HCT116 (cell line): ENCODE data around the gene CAPN5. TPM values are rescaled to one million over a fixed set of nuclear protein-coding genes. Genes with fewer than 3 reads are reported as not detected.

Experiments
- ATAC-seq: fragments of 200-7000 bp; cut with Tn5 transposase; 2 replicates; pipeline ENCODE4 v1.9.1; 2020; ENCODE audit warnings: mild to moderate bottlenecking, moderate library complexity
- BruUV-seq: library from RNA; stranded (reverse); fragments of 400-500 nt; replicated peaks from 2 replicates; lab custom pipeline; 2021; lab: Mats Ljungman, UMichigan
- CTCF ChIA-PET: fragments of 300-600 bp; sonication (Branson Sonifier 250); formaldehyde crosslinking; loops from one replicate; lab custom pipeline; 2021; ENCODE audit warnings: antibody characterized with exemption; lab: Charles Lee
- POLR2A ChIA-PET: fragments of 300-600, 350-600 bp; sonication (Branson Sonifier 250); formaldehyde crosslinking; loops from one replicate; lab custom pipeline; 2021; ENCODE audit warnings: antibody characterized with exemption; lab: Charles Lee
- RAD21 ChIA-PET, 2 experiments: fragments of 300-600 bp; sonication (Branson Sonifier 250); formaldehyde crosslinking; loops; one replicate each; lab custom pipeline; 2023; ENCODE audit warnings: low total read pairs in 2 of 2; ENCODE audit not compliant: uncharacterized antibody in 2 of 2, unreplicated experiment in 2 of 2, low non-redundant PET in 1 of 2; lab: Charles Lee
- DNase-seq: peaks from one replicate; pipeline ENCODE4 v3.0.0-alpha.2; 2010; ENCODE audit warnings: low read depth, low spot score
- H2AFZ ChIP-seq: fragments of 200-600 bp; shearing (Covaris generic), sonication (generic); 2 replicates; pipeline ENCODE4 v1.6.1; 2017; ENCODE audit warnings: low read depth, mixed run types, mixed read lengths, antibody characterized with exemption, low read length; ENCODE audit not compliant: poor library complexity, severe bottlenecking
- H3K27ac ChIP-seq: 2 replicates; pipeline ENCODE4 v1.5.1; 2012; ENCODE audit warnings: low read depth, low read length
- H3K27me3 ChIP-seq: fragments of 200-600 bp; sonication (generic); 2 replicates; pipeline ENCODE4 v1.6.1; 2016; ENCODE audit warnings: mixed run types, low read length, mixed read lengths; ENCODE audit not compliant: insufficient read depth
- H3K36me3 ChIP-seq, 2 experiments: fragments of 200-500 bp in 1 of 2; fragments of 200-600 bp in 1 of 2; sonication (Bioruptor generic) in 1 of 2; sonication (generic) in 1 of 2; 2 replicates each; pipeline versions ENCODE4 v1.5.1 to v1.6.1; 2014 to 2016; ENCODE audit warnings: low read length in 2 of 2, inconsistent platforms in 1 of 2, mixed read lengths in 1 of 2, mixed run types in 1 of 2; ENCODE audit not compliant: insufficient read depth in 2 of 2, control insufficient read depth in 1 of 2
- H3K4me1 ChIP-seq, 2 experiments: fragments of 200-600 bp in 1 of 2; sonication (generic) in 1 of 2; 2 replicates each; pipeline versions ENCODE4 v1.5.1 to v1.6.1; 2012 to 2017; ENCODE audit warnings: low read length in 2 of 2, inconsistent platforms in 1 of 2, mild to moderate bottlenecking in 1 of 2, mixed read lengths in 1 of 2, mixed run types in 1 of 2, moderate library complexity in 1 of 2; ENCODE audit not compliant: insufficient read depth in 2 of 2, control insufficient read depth in 1 of 2
- H3K4me2 ChIP-seq: fragments of 200-600 bp; sonication (generic); 2 replicates; pipeline ENCODE4 v1.6.1; 2017; ENCODE audit warnings: mixed run types, low read length, mixed read lengths
- H3K4me3 ChIP-seq, 2 experiments: fragments of 200-600 bp in 1 of 2; sonication (generic) in 1 of 2; replicated peaks in 1 of 2; 2 replicates each; pipeline ENCODE4 v1.5.1; 2011 to 2016; ENCODE audit warnings: low read length in 2 of 2, control low read depth in 1 of 2, low read depth in 1 of 2, mild to moderate bottlenecking in 1 of 2, mixed read lengths in 1 of 2, mixed run types in 1 of 2
- H3K79me2 ChIP-seq: fragments of 200-600 bp; sonication (generic); 2 replicates; pipeline ENCODE4 v1.6.1; 2017; ENCODE audit warnings: mild to moderate bottlenecking, mixed run types, low read length, moderate library complexity, mixed read lengths; ENCODE audit not compliant: insufficient read depth
- H3K9ac ChIP-seq: fragments of 200-600 bp; sonication (generic); 2 replicates; pipeline ENCODE4 v1.6.1; 2016; ENCODE audit warnings: low read length, mixed read lengths
- H3K9me2 ChIP-seq: fragments of 200-600 bp; sonication (generic), shearing (Covaris generic); 2 replicates; pipeline ENCODE4 v1.6.1; 2017; ENCODE audit warnings: mixed run types, mild to moderate bottlenecking, moderate library complexity; ENCODE audit not compliant: insufficient read depth
- H3K9me3 ChIP-seq, 2 experiments: fragments of 200-500 bp in 1 of 2; fragments of 200-600 bp in 1 of 2; sonication (Bioruptor generic) in 1 of 2; sonication (generic) in 1 of 2; 2 replicates each; pipeline ENCODE4 v1.6.1; 2014 to 2017; ENCODE audit warnings: low read length in 2 of 2, mixed read lengths in 2 of 2, inconsistent platforms in 1 of 2, low read depth in 1 of 2, mild to moderate bottlenecking in 1 of 2, mixed run types in 1 of 2, moderate library complexity in 1 of 2; ENCODE audit not compliant: control insufficient read depth in 1 of 2, insufficient read depth in 1 of 2
- H4K20me1 ChIP-seq: fragments of 200-600 bp; sonication (generic), shearing (Covaris generic); 2 replicates; pipeline ENCODE4 v1.6.1; 2017; ENCODE audit warnings: mixed run types, mild to moderate bottlenecking, moderate library complexity; ENCODE audit not compliant: insufficient read depth
- ATF3 ChIP-seq: IDR thresholded peaks from 2 replicates; pipeline ENCODE4 v1.6.1; 2012
- EGR1 ChIP-seq: IDR thresholded peaks from 2 replicates; pipeline ENCODE4 v1.6.1; 2012; ENCODE audit warnings: low read depth
- ELF1 ChIP-seq: IDR thresholded peaks from 2 replicates; pipeline ENCODE4 v1.6.1; 2012; ENCODE audit warnings: low read depth, borderline replicate concordance
- EZH2 ChIP-seq: fragments of 200-600 bp; sonication (generic); IDR thresholded peaks from 2 replicates; pipeline ENCODE4 v1.6.1; 2017; ENCODE audit warnings: antibody characterized with exemption, mixed run types
- EZH2phosphoT487 ChIP-seq: fragments of 200-600 bp; IDR thresholded peaks from 2 replicates; pipeline ENCODE4 v1.6.1; 2018; ENCODE audit warnings: antibody characterized with exemption, borderline replicate concordance
- FOSL1 ChIP-seq: IDR thresholded peaks from 2 replicates; pipeline ENCODE4 v1.6.1; 2012; ENCODE audit warnings: low read depth
- MAX ChIP-seq: IDR thresholded peaks from 2 replicates; pipeline ENCODE4 v1.6.1; 2012
- POLR2A ChIP-seq: IDR thresholded peaks from 2 replicates; pipeline ENCODE4 v1.7.0; 2011; ENCODE audit warnings: borderline replicate concordance; ENCODE audit not compliant: insufficient read depth, insufficient read length; ENCODE audit errors: extremely low read depth
- POLR2AphosphoS5 ChIP-seq: IDR thresholded peaks from 2 replicates; pipeline ENCODE4 v1.6.1; 2011; ENCODE audit warnings: mild to moderate bottlenecking, low read depth, low read length, moderate library complexity
- RAD21 ChIP-seq: IDR thresholded peaks from 2 replicates; pipeline ENCODE4 v1.6.1; 2012; ENCODE audit warnings: low read depth, mild to moderate bottlenecking
- SIN3A ChIP-seq: IDR thresholded peaks from 2 replicates; pipeline ENCODE4 v1.6.1; 2012; ENCODE audit warnings: low read depth
- YY1 ChIP-seq: IDR thresholded peaks from 2 replicates; pipeline ENCODE4 v1.6.1; 2011; ENCODE audit warnings: low read length, low read depth, moderate library complexity, mild to moderate bottlenecking; ENCODE audit not compliant: insufficient replicate concordance; ENCODE audit errors: extremely low read depth
- ZFX ChIP-seq: fragments of 450-650 bp; IDR thresholded peaks from 2 replicates; pipeline ENCODE4 v1.6.1; 2017
- ZNF274 ChIP-seq: fragments of 200-500 bp; sonication (Bioruptor generic); IDR thresholded peaks from 2 replicates; pipeline ENCODE4 v1.6.1; 2014; ENCODE audit warnings: mild to moderate bottlenecking, low read depth, low read length, inconsistent platforms
- intact Hi-C: fragments of 100-400 bp; cut with micrococcal nuclease; formaldehyde crosslinking; loops from 2 replicates; pipeline ENCODE4 v1.10.0; 2022
- total RNA-seq: library from RNA; stranded (reverse); gene quantifications from one replicate; pipeline ENCODE4 v1.2.1, GENCODE V29; 2021; ENCODE audit not compliant: unreplicated experiment

CAPN5 gene
- total RNA-seq, 1 experiment from 2014 or later = 8.6 TPM

- ATAC-seq = no peak
- ChIA-PET POLR2A (no interaction called here), CTCF (interaction anchor here (1.0 kb wide), 1 partner anchor 9 kb away, joined by 4 read pairs; no protein-coding TSS in a partner anchor)
- H2AFZ ChIP-seq = no peak overlapping the region
- no peaks in the 10 kb centered on the region for H3K9me3 ChIP-seq
- TF ChIP-seq POLR2A (no peak), EGR1 (no peak), MAX (no peak), ZNF274 (no peak), FOSL1 (no peak), RAD21 (no peak), ELF1 (no peak), ZFX (no peak), EZH2phosphoT487 (no peak), EZH2 (no peak), SIN3A (no peak), YY1 (no peak), ATF3 (no peak), POLR2AphosphoS5 (no peak)
- TF ChIP-seq, all 23 proteins: peak for 0
- Histone ChIP-seq H3K4me2 (no peak overlapping the region), H3K27me3 (no peaks in the 10 kb centered on the region), H4K20me1 (no peaks in the 10 kb centered on the region), H3K4me3 (no peak overlapping the region), H3K4me1 (peaks cover under 1 to 7% of the 10 kb centered on the region in 2 experiments; a peak in 3 of 4 replicates), H3K9me2 (no peaks in the 10 kb centered on the region), H3K36me3 (no peaks in the 10 kb centered on the region), H3K9ac (no peak overlapping the region), H3K79me2 (no peaks in the 10 kb centered on the region), H3K27ac (no peak overlapping the region)
- RAD21 ChIA-PET = no interaction called here
- no peak for DNase-seq
- BruUV-seq = no TSS peak
- intact Hi-C loops = no loop called here
These were observed 51.3 kb downstream of the CAPN5 start for GRCh38 chr11:77118086-77118485.
